ENCODE data around the gene ZSWIM6.

DNA sequence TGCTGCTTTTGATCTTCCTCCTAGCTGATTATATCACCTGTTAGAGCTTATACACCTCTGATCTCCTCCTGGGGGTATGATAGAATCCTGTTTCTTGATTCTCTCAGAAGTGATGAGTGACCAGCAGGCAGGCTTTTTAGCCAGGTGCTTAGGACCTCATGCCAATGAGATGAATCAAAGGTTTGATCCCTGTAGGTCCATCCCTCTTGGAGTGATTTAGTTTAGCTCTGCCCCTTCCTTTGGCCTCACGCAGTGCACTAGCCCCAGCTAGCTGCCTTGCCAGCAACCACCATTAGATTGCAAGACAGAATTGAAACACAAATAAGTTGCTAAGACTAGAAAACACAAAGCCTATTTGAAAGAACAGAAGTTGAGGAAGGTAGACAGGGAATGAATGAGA, 84.4 kb downstream of the ZSWIM6 start:
- TF ChIP-seq, protein P1, sequence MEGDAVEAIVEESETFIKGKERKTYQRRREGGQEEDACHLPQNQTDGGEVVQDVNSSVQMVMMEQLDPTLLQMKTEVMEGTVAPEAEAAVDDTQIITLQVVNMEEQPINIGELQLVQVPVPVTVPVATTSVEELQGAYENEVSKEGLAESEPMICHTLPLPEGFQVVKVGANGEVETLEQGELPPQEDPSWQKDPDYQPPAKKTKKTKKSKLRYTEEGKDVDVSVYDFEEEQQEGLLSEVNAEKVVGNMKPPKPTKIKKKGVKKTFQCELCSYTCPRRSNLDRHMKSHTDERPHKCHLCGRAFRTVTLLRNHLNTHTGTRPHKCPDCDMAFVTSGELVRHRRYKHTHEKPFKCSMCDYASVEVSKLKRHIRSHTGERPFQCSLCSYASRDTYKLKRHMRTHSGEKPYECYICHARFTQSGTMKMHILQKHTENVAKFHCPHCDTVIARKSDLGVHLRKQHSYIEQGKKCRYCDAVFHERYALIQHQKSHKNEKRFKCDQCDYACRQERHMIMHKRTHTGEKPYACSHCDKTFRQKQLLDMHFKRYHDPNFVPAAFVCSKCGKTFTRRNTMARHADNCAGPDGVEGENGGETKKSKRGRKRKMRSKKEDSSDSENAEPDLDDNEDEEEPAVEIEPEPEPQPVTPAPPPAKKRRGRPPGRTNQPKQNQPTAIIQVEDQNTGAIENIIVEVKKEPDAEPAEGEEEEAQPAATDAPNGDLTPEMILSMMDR (IDR thresholded peaks at IDR 0.05; ENCODE audit: poor library complexity), result no peak
- TF ChIP-seq EZH2 (IDR thresholded peaks at IDR 0.05; ENCODE audit: borderline replicate concordance), result no peak
- no peak for TF ChIP-seq EZH2phosphoT487 (IDR thresholded peaks at IDR 0.05; ENCODE audit: low read depth, severe bottlenecking, unreplicated experiment)
